Spleen (tissue), 11 donors: Measurements from ENCODE around the gene KRTAP12-4. TPM values are rescaled to one million over a fixed set of nuclear protein-coding genes. Genes with fewer than 3 reads are reported as not detected.

ENCODE experiments used
- DNase-seq: peaks from one replicate; pipeline ENCODE4 v3.0.0-alpha.2; 2020
- H3K27ac ChIP-seq, 8 donors: fragments of 200-600 bp; sonication (generic) in 7 of 8; 1 replicate in 4 of 8; 2 replicates in 4 of 8; pipeline versions ENCODE4 v1.5.0 to v1.8.0; 2016 to 2021; ENCODE audit warnings: inconsistent platforms in 4 of 8, mild to moderate bottlenecking in 4 of 8, moderate library complexity in 1 of 8
- H3K27me3 ChIP-seq, 7 donors: fragments of 200-600 bp; sonication (generic) in 6 of 7; replicated peaks in 1 of 7; 1 replicate in 4 of 7; 2 replicates in 3 of 7; pipeline versions ENCODE4 v1.5.0 to v1.8.0; 2016 to 2021; ENCODE audit warnings: inconsistent platforms in 3 of 7, mild to moderate bottlenecking in 1 of 7
- H3K36me3 ChIP-seq, 6 donors: fragments of 200-600 bp; sonication (generic) in 5 of 6; 1 replicate in 4 of 6; 2 replicates in 2 of 6; pipeline versions ENCODE4 v1.5.0 to v1.8.0; 2016 to 2021; ENCODE audit warnings: inconsistent platforms in 2 of 6
- H3K4me1 ChIP-seq, 6 donors: fragments of 200-600 bp; sonication (generic) in 5 of 6; 1 replicate in 3 of 6; 2 replicates in 3 of 6; pipeline versions ENCODE4 v1.5.0 to v1.8.0; 2016 to 2021; ENCODE audit warnings: inconsistent platforms in 3 of 6
- H3K4me3 ChIP-seq, 8 donors: fragments of 200-600 bp; sonication (generic) in 7 of 8; 1 replicate in 4 of 8; 2 replicates in 4 of 8; pipeline versions ENCODE4 v1.5.0 to v1.8.0; 2016 to 2021; ENCODE audit warnings: inconsistent platforms in 4 of 8, mild to moderate bottlenecking in 4 of 8, moderate library complexity in 2 of 8
- H3K9me3 ChIP-seq, 8 donors: fragments of 200-600 bp; sonication (generic) in 7 of 8; 1 replicate in 4 of 8; 2 replicates in 4 of 8; pipeline versions ENCODE4 v1.5.0 to v1.8.0; 2016 to 2021; ENCODE audit warnings: inconsistent platforms in 4 of 8
- CTCF ChIP-seq, 11 experiments: fragments of 200-600 bp in 7 of 11; fragments of 450-650 bp in 4 of 11; sonication (generic) in 4 of 11; IDR thresholded peaks in 8 of 11; conservative IDR thresholded peaks in 3 of 11; 1 replicate in 7 of 11; 2 replicates in 4 of 11; pipeline versions ENCODE4 v1.4.0 to v1.8.0; 2016 to 2021; ENCODE audit warnings: antibody characterized with exemption in 11 of 11, inconsistent platforms in 4 of 11, mild to moderate bottlenecking in 1 of 11
- POLR2A ChIP-seq, 3 donors: fragments of 450-650 bp; IDR thresholded peaks; one replicate each; pipeline ENCODE4 v1.5.1; 2017; ENCODE audit warnings: antibody characterized with exemption in 3 of 3, mild to moderate bottlenecking in 1 of 3
- POLR2AphosphoS5 ChIP-seq, 3 donors: sonication (generic); formaldehyde crosslinking; IDR thresholded peaks; one replicate each; pipeline ENCODE4 v1.5.1; 2017; ENCODE audit warnings: antibody characterized with exemption in 3 of 3
- WGBS, 5 donors: extraction: QIAGEN DNeasy Blood & Tissue Kit in 3 of 5; methylation state at CpG; one replicate each; pipeline versions ENCODE4 v1.1.5 to v1.1.7; 2013 to 2018; 5-methylcytosine and 5-hydroxymethylcytosine counted together
- intact Hi-C: fragments of 100-400 bp; cut with DNase I; formaldehyde crosslinking; loops from one replicate; pipeline ENCODE4 v1.15.0; 2023; ENCODE audit warnings: low total_unique reads
- polyA plus RNA-seq, 3 donors: library from polyadenylated mRNA; stranded (reverse); fragments of 200-250 nt; gene quantifications; one replicate each; pipeline ENCODE4 v1.2.1, GENCODE V29; 2013
- total RNA-seq, 7 donors: library from RNA; depleted of rRNA in 3 of 7; stranded (reverse); fragments of >200 nt in 3 of 7; fragmentation: NEBNext Ultra II Directional in 4 of 7; extraction: Animal tissue kit (Norgen Biotek cat#: 25700) in 4 of 7; gene quantifications; one replicate each; pipeline versions ENCODE4 v1.1.0 to v1.2.1, GENCODE V29; 2016 to 2021
- donor health status: healthy with polysubstance abuse.
- donor health status: DM: no; HTN: no; CAD: no; lungs with moderate emphysema.
- donor health status: DM: no; HTN: no; CAD: no.
- donor health status: Bipolar disorder and iron deficiency.
- donor health status: healthy.
- donor health status: DM: no; HTN: no; CAD: no.
- donor health status: DM: yes; HTN: yes; CAD: no.

The KRTAP12-4 gene
- total and polyA plus RNA-seq, 10 donors = not detected

- Histone ChIP-seq H3K27me3 (peaks cover 0 to 46% (median 35%) of the 10 kb centered on the region in 7 donors), H3K9me3 (peaks cover 0 to 28% (median 21%) of the 10 kb centered on the region in 8 donors), H3K4me1 (no peaks in the 10 kb centered on the region), H3K36me3 (no peaks in the 10 kb centered on the region), H3K27ac (no peak overlapping the region), H3K4me3 (no peak overlapping the region)
- DNase-seq = no peak
- TF ChIP-seq POLR2AphosphoS5 (IDR thresholded peaks at IDR 0.05) (no peak), CTCF (IDR thresholded peaks at IDR 0.05 in 8 of 11, conservative IDR thresholded peaks at IDR 0.05 in 3 of 11) (no peak), POLR2A (IDR thresholded peaks at IDR 0.05) (no peak)
- WGBS, 5 donors = 81 to 86% (median 82%) methylated on average over 8 of the region's 8 CpGs
- intact Hi-C loops = no loop called here
Observed at GRCh38 chr21:44695641-44696040, 41.2 kb upstream of the KRTAP12-4 start.

- WGBS, 5 donors = 63 to 75% (median 71%) methylated on average over 5 to 8 of the region's 8 CpGs
- H3K36me3 ChIP-seq = no peaks in the 10 kb centered on the region
- H3K9me3 ChIP-seq = peaks cover 0 to 28% (median 21%) of the 10 kb centered on the region in 8 donors
- no peak for TF ChIP-seq POLR2AphosphoS5 (IDR thresholded peaks at IDR 0.05)
- no peak for TF ChIP-seq CTCF (IDR thresholded peaks at IDR 0.05 in 8 of 11, conservative IDR thresholded peaks at IDR 0.05 in 3 of 11)
- TF ChIP-seq POLR2A (IDR thresholded peaks at IDR 0.05) = no peak
- no peak overlapping the region for H3K27ac ChIP-seq
- no peak for DNase-seq
- H3K4me3 ChIP-seq = no peak overlapping the region
- H3K27me3 ChIP-seq = peaks cover 0 to 41% (median 30%) of the 10 kb centered on the region in 7 donors
- intact Hi-C loops = no loop called here
- H3K4me1 ChIP-seq = no peaks in the 10 kb centered on the region
Observed at GRCh38 chr21:44695184-44695583, 40.7 kb upstream of the KRTAP12-4 start.

GRCh38 chr21:44694776-44695175 lies 40.3 kb upstream of the KRTAP12-4 start:
- peaks cover 0 to 37% (median 26%) of the 10 kb centered on the region in 7 donors for H3K27me3 ChIP-seq
- no peak overlapping the region for H3K27ac ChIP-seq
- H3K4me1 ChIP-seq = no peaks in the 10 kb centered on the region
- H3K4me3 ChIP-seq = no peak overlapping the region
- TF ChIP-seq CTCF (IDR thresholded peaks at IDR 0.05 in 8 of 11, conservative IDR thresholded peaks at IDR 0.05 in 3 of 11) (no peak), POLR2AphosphoS5 (IDR thresholded peaks at IDR 0.05) (no peak), POLR2A (IDR thresholded peaks at IDR 0.05) (no peak)
- peaks cover 0 to 28% (median 21%) of the 10 kb centered on the region in 8 donors for H3K9me3 ChIP-seq
- DNase-seq = no peak
- H3K36me3 ChIP-seq = no peaks in the 10 kb centered on the region
- WGBS, 5 donors = 60 to 66% (median 62%) methylated on average over 11 of the region's 11 CpGs
- intact Hi-C loops = no loop called here

DNA sequence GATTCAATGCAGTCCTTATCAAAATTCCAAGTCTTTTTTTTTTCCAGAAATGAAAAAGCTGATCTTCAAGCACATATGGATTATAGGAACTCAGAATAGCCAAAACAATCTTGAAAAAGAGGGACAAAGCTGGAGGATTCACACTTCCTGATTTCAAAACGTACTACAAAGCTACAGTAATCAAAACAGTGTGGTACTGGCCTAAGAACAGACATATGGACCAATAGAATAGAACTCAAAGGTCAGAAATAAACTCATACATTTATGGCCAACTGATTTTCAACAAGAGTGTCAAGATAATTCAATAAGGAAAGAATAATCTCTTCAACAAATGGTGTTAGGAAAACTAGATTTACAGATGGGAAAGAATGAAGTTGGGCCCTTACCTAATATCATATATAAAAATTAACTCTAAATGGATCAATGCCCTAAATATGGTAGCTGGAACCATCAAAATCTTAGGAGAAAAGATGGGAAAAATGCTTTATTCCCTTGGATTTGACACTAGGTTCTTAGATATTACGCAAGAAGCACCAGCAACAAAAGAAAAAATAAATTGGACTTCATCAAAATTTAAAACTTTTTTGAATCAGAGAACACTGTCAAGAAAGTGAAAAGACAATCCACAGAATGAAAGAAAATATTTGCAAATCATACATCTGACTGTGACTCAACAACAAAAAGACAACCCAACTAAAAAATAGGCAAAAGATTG lies 38.5 kb upstream of the KRTAP12-4 start:
- Histone ChIP-seq H3K27ac (no peak overlapping the region), H3K4me3 (no peak overlapping the region), H3K9me3 (peaks cover 0 to 28% (median 21%) of the 10 kb centered on the region in 8 donors), H3K27me3 (peaks cover 0 to 29% (median 12%) of the 10 kb centered on the region in 7 donors), H3K36me3 (no peaks in the 10 kb centered on the region), H3K4me1 (no peaks in the 10 kb centered on the region)
- intact Hi-C loops = no loop called here
- DNase-seq = no peak
- no peak for TF ChIP-seq POLR2AphosphoS5 (IDR thresholded peaks at IDR 0.05)
- no peak for TF ChIP-seq CTCF (IDR thresholded peaks at IDR 0.05 in 8 of 11, conservative IDR thresholded peaks at IDR 0.05 in 3 of 11)
- no peak for TF ChIP-seq POLR2A (IDR thresholded peaks at IDR 0.05)
- 47 to 54% (median 49%) methylated on average over 2 of the region's 2 CpGs for WGBS, 5 donors
